ENCODE results near the gene KPNA4.
"Not testable (repeated sequence)": the region's sequence is repeated elsewhere in the genome, so short reads cannot be mapped to it uniquely, and the experiment has no call there.

Gene KPNA4

GRCh38 chr3:160486459-160486869 lies 78.9 kb downstream of the KPNA4 start:
- DNase-seq (ENCODE audit: low read depth), result no peak

- DNase-seq (ENCODE audit: low read depth), result no peak
Observed at GRCh38 chr3:160482796-160483195, 82.6 kb downstream of the KPNA4 start.

- no peak for DNase-seq (ENCODE audit: low read depth)
Observed at GRCh38 chr3:160481856-160482255, 83.5 kb downstream of the KPNA4 start.

GRCh38 chr3:160480931-160481330 lies 84.4 kb downstream of the KPNA4 start:
- DNase-seq (ENCODE audit: low read depth), result no peak

GRCh38 chr3:160479376-160479775 lies 86.0 kb downstream of the KPNA4 start:
- no peak for DNase-seq (ENCODE audit: low read depth)

- no peak for DNase-seq (ENCODE audit: low read depth)
Observed at GRCh38 chr3:160478338-160478737, 87.0 kb downstream of the KPNA4 start.

- DNase-seq (ENCODE audit: low read depth), result no peak
Observed at GRCh38 chr3:160477750-160478149, 87.6 kb downstream of the KPNA4 start.

- DNase-seq (ENCODE audit: low read depth), result no peak
Observed at GRCh38 chr3:160475884-160476283, 89.5 kb downstream of the KPNA4 start.

GRCh38 chr3:160475153-160475552 lies 90.2 kb downstream of the KPNA4 start:
- no peak for DNase-seq (ENCODE audit: low read depth)

- no peak for DNase-seq (ENCODE audit: low read depth)
Observed at GRCh38 chr3:160474416-160474838, 90.9 kb downstream of the KPNA4 start.

GRCh38 chr3:160473978-160474377 lies 91.4 kb downstream of the KPNA4 start:
- DNase-seq (ENCODE audit: low read depth), result no peak

GRCh38 chr3:160473221-160473620 lies 92.2 kb downstream of the KPNA4 start:
- no peak for DNase-seq (ENCODE audit: low read depth)

- DNase-seq (ENCODE audit: low read depth), result no peak
Observed at GRCh38 chr3:160472344-160472743, 93.0 kb downstream of the KPNA4 start.

- no peak for DNase-seq (ENCODE audit: low read depth)
Observed at GRCh38 chr3:160471892-160472291, 93.5 kb downstream of the KPNA4 start.

- no peak for DNase-seq (ENCODE audit: low read depth)
Observed at GRCh38 chr3:160470181-160470580, 95.2 kb downstream of the KPNA4 start.

GRCh38 chr3:160464971-160465370 lies 100.4 kb downstream of the KPNA4 start:
- DNase-seq (ENCODE audit: low read depth), result no peak

GRCh38 chr3:160464321-160464720 lies 101.0 kb downstream of the KPNA4 start:
- DNase-seq (ENCODE audit: low read depth), result no peak

- no peak for DNase-seq (ENCODE audit: low read depth)
Observed at GRCh38 chr3:160460033-160460432, 105.3 kb downstream of the KPNA4 start.

GRCh38 chr3:160459450-160459970 lies 105.9 kb downstream of the KPNA4 start:
- DNase-seq (ENCODE audit: low read depth), result no peak

GRCh38 chr3:160458151-160458550 lies 107.2 kb downstream of the KPNA4 start:
- no peak for DNase-seq (ENCODE audit: low read depth)

GRCh38 chr3:160455846-160456245 lies 109.5 kb downstream of the KPNA4 start:
- no peak for DNase-seq (ENCODE audit: low read depth)

GRCh38 chr3:160454995-160455394 lies 110.4 kb downstream of the KPNA4 start:
- no peak for DNase-seq (ENCODE audit: low read depth)

- not testable (repeated sequence) for DNase-seq (ENCODE audit: low read depth)
Observed at GRCh38 chr3:160452251-160452650, 113.1 kb downstream of the KPNA4 start.

GRCh38 chr3:160451602-160452001 lies 113.8 kb downstream of the KPNA4 start:
- no peak for DNase-seq (ENCODE audit: low read depth)

- DNase-seq (ENCODE audit: low read depth), result no peak
Observed at GRCh38 chr3:160450846-160451245, 114.5 kb downstream of the KPNA4 start.

Data from activated T-cell treated with anti-CD3 and anti-CD28 coated beads for 48 hours (primary cell).